Stimulated activated CD4-positive, alpha-beta T cell treated with anti-CD3 and anti-CD28 coated beads, TNF-alpha, amount 100 ng/mL, for 24 hours (primary cell): ENCODE data around the gene MCF2L2.
A peak's percentile ranks its signal among the peaks of the same experiment; 100 is the strongest.
"Not testable (repeated sequence)": the region's sequence is repeated elsewhere in the genome, so short reads cannot be mapped to it uniquely, and the experiment has no call there.

Experiments
- DNase-seq, 3 experiments: peaks; one replicate each; pipeline ENCODE4 v3.0.0-alpha.2; 2020; ENCODE audit warnings: low read depth in 3 of 3

Gene MCF2L2

GRCh38 chr3:183208260-183208659 is 220.2 kb downstream of the MCF2L2 start:
- no peak for DNase-seq

DNA sequence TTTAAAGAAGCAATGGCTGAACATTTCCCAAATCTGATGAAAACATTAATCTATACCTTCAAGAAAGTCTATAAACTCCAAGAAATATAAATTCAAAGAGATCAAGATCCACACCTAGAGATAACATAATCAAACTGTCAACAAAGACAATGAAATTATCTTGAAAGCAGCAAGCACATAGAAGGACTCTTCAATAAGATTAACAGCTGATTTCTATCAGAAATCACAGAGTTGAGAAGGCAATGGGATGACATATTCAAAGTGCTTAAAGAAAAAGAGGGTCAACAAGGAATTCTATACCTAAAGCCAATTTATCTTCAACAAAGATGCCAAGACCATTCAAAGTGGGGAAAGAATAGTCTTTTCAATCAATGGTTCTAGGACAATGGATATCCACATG is 224.7 kb downstream of the MCF2L2 start:
- DNase-seq: no peak

DNA sequence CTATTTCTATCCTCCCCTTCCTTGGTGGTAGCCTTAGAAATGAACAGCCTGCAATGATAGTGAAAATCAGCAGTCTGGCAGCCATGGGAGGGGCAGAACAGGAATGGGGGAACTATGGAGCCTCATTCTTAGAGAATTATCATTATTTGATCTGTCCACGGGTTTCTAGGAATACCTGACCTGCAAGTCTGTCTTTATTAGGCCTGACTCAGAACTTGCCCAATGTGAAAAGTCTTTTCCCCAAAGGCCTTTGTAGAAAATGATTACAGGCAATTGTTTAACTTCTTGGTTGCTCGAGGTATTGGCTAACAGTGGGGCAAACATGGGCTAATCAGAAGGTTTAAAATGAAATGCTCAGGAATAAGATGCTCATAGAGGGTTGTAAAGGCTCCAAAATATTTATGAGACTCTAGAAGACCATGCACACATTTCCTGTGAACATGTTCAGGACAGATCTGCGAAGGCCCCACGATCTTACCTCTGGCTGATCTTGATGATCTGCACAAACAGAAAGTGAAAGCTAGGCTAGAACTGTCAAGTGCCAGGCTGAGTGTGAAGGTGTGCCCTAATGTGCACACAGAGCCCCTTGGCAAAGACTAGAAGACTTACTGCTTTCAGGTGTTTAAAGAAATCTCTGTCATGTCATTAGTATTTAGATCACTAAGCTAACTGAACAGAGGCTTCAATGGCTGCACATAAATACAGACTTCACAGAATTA is 226.3 kb downstream of the MCF2L2 start:
- no peak for DNase-seq

- no peak for DNase-seq
Measured at GRCh38 chr3:183198939-183199338, 229.5 kb downstream of the MCF2L2 start.

GRCh38 chr3:183197734-183198133 is 230.7 kb downstream of the MCF2L2 start:
- DNase-seq: no peak

GRCh38 chr3:183195266-183195665 is 233.2 kb downstream of the MCF2L2 start:
- no peak for DNase-seq

- DNase-seq: no peak
Measured at GRCh38 chr3:183193762-183194689, 234.4 kb downstream of the MCF2L2 start.

DNA sequence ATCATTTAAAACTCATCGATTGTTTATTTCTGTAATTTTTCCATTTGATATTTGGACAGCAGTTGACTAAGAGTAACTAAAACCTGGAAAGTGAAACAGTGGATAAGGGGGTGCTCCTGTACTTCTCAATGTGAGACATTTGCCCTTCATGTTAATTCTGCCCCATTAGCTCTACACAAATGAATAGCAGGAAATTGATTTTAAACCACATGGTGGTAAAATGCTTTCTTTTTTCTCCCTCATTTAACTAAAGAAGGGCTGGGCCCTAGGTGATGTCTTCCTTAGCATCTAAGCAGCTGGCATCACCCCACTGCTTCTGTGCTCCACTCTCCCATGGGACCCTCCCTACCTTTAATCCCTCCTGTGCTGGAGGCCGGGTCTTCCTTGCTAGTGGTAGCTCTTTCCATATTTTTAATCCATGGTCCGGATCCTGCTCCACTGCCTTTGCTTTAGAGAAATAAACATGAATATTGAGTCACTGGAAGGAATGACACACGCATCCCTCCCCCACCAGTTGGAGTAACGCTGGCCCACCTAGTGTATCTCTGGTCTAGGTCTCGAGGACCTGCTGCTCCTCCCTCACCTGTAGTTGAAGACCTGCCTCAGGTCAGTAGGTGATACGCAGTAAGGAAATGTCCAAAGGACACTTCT is 235.6 kb downstream of the MCF2L2 start:
- DNase-seq: no peak

DNA sequence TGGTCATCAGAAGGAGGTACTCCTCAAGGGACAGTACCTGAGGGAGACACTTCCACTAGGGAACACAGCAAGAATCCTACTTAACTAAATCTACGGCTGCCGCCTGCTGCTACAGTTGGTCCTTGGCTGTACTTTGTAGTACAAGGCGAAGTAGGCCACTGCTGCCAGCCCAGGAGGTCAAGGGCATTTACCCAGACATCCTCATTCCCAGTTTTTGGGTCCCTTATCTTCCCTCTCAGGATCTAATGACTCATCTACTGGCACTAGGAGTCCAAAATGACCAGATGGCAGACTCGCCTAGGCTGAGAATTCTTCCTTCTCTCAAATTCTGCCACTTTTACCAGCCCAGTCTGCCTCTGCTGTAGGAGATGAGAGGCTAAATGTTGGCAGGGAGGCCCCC is 238.8 kb downstream of the MCF2L2 start:
- DNase-seq: no peak

DNA sequence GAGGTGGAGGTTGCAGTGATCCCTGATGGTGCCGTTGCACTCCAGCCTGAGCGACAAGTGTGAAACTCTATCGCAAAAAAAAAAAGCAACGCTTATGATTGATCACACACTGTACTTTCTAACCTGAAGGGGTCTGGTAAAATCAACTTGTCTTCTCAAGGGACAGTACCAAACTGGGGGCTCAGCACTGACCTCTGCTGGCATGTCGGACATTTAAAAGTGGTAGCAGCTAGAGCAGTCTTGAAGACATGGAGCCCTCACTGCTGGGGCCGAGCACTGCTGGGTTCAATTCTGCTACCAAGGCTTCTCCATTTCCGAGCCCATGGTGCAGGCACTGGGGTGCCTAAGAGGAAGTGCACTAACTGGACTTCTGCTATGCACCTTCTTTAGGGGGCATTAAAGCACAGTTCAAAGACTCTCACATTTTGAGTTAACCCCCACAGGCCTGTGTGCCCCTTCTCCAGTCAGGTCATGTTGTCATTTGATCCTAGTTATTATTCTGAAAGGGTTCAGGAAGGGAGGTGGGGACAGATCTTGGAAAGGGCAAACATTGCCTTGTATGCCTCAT is 239.4 kb downstream of the MCF2L2 start:
- DNase-seq: peak in 1 of 3 experiments; percentile 24

GRCh38 chr3:183185696-183186095 is 242.7 kb downstream of the MCF2L2 start:
- no peak for DNase-seq

DNA sequence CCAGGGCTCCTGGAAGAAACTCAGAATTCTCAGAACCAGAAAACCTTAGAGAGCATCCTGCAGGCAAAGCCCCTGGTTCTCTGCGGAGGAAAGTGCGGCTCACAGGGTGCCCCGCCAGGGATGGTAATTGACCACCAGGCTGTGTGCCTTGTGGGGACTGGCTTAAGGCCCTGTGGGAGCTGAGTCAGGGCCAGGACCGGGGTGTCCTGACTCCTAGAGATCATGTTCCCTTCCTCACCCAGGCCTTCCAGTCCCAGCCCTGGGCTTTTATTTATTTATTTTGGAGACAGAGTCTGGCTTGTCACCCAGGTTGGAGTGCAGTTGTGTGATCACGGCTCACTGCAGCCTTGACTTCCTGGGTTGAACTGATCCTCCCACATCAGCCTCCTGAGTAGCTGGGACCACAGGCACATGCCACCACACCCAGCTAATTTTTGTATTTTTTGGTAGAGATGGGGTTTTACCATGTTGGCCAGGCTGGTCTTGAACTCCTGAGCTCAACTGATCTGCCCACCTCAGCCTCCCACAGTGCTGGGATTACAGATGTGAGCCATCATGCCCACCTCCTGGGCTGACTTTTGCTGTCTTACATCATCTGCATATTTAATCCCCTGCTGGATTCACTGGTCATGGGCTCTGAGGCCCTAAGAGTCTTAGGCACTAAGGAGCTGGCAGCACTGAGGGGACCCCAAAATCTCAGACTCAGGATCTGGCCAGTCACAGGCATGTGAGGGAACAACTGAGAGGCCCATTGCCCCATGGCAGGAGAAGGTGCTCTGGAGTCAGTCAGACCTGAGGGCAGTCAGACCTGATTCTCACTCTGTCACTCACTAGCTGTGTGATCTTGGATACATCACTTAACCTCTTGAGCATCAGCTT is 245.4 kb downstream of the MCF2L2 start:
- DNase-seq: no peak

- DNase-seq: no peak
Measured at GRCh38 chr3:183182073-183182472, 246.3 kb downstream of the MCF2L2 start.

GRCh38 chr3:183181606-183182005 is 246.8 kb downstream of the MCF2L2 start:
- DNase-seq: no peak

GRCh38 chr3:183180784-183181295 is 247.6 kb downstream of the MCF2L2 start:
- no peak for DNase-seq

DNA sequence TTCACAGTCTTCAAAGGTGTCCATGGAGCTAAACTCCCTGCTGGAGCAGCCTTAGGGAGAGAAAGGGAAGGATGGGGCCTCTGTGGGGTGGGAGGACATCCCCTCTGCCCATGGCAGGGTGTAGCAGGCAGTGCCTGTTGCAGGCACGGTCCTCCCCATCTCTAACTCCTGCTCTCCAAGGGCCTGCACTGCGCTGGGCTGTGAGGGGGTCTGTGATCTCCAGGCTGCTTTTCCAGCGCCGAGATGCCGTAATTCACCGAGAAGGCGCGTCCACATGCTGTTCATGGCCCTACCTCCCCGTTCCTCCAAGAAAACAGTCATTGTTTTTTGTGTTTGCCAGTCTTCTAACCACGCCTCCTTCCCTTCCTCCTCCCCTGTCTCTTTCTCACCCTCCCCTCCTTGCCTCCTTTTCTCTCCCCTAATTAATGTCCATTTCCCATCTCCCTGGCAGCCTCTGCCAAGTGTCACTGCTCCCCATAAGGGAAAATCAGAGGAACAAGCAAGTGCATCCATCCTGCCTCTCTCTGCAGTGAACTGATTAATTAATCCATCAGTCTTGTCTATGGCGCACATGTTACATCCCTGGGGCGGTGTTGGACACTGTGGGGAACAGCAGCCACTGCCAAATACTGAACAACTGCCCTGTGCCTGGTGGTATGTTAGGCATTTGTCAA is 248.2 kb downstream of the MCF2L2 start:
- no peak for DNase-seq

DNA sequence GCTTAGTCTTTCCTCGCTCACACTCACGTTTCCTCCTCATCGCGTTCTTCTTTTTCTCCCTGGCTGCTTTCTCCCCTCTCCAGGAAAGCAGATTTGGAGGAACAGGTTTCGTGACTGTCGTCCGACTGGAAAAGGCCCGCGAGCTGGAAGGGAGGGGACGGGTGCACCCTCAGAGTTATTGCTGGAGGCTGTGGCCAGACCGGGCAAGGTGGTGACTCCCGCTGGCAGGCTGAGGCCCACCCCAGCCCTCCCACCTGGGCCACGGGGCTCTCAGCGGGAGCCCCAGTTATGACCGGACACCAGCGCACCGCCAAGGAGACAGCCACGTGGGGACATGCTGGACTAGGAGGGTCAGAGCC is 248.9 kb downstream of the MCF2L2 start:
- DNase-seq: not testable (repeated sequence)

DNA sequence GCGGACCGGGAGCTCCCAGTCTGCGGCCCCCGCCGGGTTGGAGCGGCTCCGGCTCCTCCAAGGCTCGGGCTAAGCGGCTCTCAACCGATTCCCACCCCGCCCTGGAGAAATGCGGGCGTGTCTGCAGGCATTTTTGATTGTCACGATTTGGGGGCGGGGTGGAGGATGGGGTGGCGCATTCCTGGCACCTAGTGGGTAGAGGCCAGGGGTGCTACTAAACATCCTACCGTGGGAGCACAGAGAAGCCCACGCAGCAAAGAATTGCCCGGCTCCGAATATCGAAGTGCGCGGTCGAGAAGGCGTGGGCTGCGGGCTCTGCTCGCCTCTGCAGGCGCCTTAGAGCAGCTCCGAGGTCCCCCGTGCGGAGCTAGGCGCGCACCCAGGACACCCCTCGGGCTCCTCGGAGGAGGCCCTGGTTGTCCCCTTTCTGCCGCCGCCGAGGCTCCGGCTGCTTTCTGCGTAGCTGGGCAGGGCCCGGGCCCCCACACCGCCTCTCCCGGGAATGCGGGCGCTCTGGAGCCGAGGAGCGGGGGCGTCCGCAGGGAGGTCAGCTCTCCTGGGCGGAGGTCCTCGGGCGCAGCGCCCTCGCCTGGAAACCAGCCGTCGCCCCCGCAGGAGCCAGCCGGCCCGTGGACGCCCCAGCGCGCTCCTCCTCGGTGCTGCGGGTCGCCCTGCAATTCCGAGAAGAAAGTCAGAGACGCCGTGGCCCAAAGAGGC is 249.4 kb downstream of the MCF2L2 start:
- DNase-seq: peak in 2 of 3 experiments; percentile 32 to 63

GRCh38 chr3:183178512-183178832 is 249.9 kb downstream of the MCF2L2 start:
- DNase-seq: no peak
